ENCODE measurements around the gene LYRM7.

The LYRM7 gene

DNA sequence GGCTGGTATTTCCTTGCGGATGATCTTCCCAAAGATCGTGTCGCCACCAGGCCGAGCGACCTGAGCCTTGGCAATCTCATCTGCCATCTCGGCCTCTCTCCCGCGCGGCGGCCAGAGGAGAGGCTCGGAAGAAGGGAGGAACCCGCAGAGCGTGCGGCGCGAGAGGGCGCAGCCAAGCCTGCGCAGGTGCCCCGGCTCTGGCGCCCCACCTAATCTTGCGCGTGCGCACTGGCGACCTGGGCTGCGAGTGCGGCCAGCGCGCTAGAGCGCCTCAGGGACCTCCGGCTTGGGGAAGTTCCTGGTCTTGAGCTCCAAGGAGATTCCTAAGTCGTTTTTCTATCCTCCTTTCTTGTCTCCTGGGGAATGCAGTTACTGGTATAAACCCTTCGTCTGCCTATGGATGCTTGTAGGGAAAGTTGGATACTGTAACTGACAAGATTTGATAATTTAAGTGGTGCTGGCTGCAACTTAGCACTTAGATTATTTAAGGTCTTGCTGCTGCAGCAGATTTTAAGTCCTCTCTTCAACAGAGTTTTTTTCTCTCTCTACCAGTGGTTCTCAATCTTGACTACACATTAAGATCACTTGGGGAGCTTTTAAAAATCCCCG, 5.5 kb upstream of the LYRM7 start, which contains the start of gene HINT1:
Gene HINT1 (minus strand): TSS at position 138 of the 609 bp plus-strand sequence. CDS start 51 bp downstream, at position 87.
- TF ChIP-seq ZFX (IDR thresholded peaks at IDR 0.05) = no peak
- TF ChIP-seq, protein P1, sequence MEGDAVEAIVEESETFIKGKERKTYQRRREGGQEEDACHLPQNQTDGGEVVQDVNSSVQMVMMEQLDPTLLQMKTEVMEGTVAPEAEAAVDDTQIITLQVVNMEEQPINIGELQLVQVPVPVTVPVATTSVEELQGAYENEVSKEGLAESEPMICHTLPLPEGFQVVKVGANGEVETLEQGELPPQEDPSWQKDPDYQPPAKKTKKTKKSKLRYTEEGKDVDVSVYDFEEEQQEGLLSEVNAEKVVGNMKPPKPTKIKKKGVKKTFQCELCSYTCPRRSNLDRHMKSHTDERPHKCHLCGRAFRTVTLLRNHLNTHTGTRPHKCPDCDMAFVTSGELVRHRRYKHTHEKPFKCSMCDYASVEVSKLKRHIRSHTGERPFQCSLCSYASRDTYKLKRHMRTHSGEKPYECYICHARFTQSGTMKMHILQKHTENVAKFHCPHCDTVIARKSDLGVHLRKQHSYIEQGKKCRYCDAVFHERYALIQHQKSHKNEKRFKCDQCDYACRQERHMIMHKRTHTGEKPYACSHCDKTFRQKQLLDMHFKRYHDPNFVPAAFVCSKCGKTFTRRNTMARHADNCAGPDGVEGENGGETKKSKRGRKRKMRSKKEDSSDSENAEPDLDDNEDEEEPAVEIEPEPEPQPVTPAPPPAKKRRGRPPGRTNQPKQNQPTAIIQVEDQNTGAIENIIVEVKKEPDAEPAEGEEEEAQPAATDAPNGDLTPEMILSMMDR (conservative IDR thresholded peaks at IDR 0.05) = peak; percentile 30
- H3K27ac ChIP-seq = peak within 1 kb of the TSS; percentile 99

DNA sequence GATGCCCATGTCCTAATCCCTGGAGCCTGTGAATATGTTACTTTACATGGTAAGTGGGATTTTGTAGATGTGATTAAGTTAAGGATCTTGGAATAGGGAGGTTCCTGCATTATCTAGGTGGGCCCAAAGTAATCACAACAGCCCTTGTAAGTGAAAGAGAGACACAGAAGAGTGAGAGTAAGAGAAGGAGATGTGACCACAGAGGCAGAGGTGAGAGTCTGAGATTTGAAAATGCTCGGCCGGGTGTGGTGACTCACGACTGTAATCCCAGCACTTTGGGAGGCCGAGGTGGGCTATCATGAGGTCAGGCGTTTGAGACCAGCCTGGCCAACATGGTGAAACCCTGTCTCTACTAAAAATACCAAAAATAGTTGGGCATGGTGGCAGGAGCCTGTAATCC, 3.1 kb upstream of the LYRM7 start:
- no peak for TF ChIP-seq ZFX (IDR thresholded peaks at IDR 0.05)
- no peak overlapping the region for H3K27ac ChIP-seq

DNA sequence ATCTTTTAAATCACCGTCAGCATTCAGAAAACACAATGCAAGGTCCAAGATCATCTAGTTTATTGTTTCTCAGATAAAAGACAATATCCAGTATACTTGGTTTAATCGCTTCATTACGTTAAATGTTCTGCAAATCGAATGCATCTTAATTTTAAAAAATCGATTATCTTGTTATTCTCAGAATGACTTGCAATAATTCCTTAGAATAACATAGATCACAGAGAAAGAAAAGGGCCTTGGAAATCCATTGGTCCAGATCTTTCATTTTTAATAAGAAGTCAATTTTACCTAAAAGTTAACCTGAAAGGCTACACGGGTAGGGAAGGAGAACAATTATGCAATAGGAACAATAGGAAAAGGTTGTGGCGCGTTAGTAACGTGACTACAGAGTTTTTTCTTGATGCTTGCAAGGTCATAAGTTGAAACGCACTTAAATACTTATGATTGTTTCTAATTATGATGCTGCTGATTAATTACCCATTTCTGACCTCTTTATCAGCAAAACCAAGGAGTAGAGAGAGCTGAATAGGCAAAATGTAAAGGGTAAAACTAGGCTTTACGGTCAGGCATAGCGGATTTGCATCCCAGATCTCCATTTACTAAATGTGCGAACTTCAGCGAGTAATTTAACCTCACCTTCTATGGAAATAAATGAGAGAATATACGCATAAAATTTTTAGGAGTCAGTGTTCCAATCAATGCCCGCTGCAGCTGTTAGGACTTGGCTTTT, 769 bp upstream of the LYRM7 start:
- no peak for TF ChIP-seq ZFX (IDR thresholded peaks at IDR 0.05)
- TF ChIP-seq, protein P1 (conservative IDR thresholded peaks at IDR 0.05) = no peak
- H3K27ac ChIP-seq = peak overlapping the region; percentile 78

DNA sequence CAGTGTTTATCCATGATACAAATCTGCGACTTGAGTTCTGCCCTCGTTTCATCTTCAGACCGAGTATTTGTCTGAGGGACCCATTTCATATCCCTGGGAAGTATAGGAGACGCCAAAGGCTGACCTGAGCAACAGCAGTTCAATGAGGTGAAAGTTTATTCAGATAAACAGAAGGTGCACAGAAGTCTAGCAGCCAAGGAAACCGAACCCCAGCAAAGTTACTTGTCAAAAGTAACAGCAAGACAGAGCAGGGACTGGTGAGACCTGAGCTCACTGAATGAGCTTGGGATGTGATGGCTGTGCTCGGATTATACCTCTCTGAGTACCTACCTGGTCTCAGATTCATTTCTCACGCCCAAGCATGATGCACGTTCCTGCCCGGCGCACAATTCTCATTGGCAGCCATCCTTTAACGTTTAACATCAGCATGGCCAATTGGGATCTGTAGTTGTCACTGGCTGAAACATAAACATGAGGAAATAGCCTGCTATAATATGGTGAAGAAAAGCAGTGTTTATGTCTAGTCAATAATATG, 599 bp downstream of the LYRM7 start:
- TF ChIP-seq ZFX (IDR thresholded peaks at IDR 0.05) = no peak
- TF ChIP-seq, protein P1 (conservative IDR thresholded peaks at IDR 0.05) = no peak
- H3K27ac ChIP-seq = peak overlapping the region; percentile 78

DNA sequence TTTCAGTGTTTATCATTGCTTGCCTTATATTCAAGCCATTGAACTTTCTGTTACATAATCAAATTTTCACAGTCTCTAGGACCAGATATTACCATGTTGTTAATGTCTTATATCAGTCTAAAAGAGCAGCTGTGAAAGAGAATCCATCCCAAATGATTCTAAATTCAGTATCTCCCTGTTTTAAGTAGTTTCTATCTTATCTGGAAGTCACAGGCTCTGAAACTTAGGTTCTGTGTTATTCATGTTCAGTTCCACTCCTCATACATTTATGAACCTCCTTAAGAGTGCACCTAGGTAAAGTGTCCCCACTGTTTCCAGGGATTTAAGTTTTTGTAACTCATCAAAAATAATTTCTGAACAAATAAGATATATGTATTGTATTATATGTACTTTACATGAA, 9.7 kb downstream of the LYRM7 start:
- H3K27ac ChIP-seq = no peak overlapping the region
- TF ChIP-seq ZFX (IDR thresholded peaks at IDR 0.05) = no peak
- TF ChIP-seq, protein P1 (conservative IDR thresholded peaks at IDR 0.05) = no peak

DNA sequence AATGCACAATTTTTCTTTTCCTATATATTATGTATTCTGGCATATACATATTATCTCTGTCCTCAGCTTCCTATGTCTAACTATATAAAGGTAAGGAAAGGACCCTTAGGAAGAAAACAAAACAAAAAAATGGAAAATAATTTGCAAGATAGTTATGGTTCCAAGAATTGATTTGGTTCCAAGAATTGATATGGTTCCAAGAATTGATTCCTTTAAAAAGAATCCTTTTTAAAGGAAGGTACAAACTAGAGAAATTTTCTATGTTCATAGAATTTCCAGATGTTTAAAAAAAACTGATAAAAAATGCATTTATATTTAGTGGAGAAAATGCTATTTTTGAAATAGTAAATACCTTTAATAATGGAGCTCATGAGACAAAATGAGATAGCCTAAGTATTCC, 12.1 kb downstream of the LYRM7 start:
- no peak overlapping the region for H3K27ac ChIP-seq
- TF ChIP-seq, protein P1 (conservative IDR thresholded peaks at IDR 0.05) = no peak
- no peak for TF ChIP-seq ZFX (IDR thresholded peaks at IDR 0.05)

DNA sequence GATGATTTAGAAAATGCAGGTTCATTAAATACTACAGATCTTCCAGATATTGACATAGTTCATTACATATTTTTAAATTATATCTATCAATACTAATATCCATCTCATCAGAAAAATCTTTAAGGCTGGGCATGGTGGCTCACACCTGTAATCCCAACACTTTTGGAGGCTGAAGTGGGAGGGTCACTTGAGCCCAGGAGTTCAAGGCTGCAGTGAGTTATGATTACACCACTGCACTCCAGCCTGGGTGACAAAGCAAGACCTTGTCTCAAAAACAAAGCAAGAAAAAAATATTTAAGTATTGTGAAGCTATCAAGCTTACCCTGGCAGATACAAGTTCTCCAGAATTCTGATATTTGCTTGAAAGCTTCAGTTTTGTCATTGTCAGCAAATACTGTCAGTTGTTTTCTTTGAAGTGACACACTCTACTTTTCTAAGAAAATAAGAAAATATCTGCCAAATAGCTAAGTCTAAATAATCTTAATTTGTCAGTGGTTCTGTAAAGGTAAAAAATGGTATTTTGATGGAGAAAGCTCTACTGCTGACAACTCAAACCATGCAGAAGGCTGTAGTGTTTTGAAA, 14.9 kb downstream of the LYRM7 start:
- no peak for TF ChIP-seq ZFX (IDR thresholded peaks at IDR 0.05)
- TF ChIP-seq, protein P1 (conservative IDR thresholded peaks at IDR 0.05) = no peak
- H3K27ac ChIP-seq = no peak overlapping the region

All from C4-2B (cell line).